HG02943 (cell line): Measurements from ENCODE around the gene BRPF3.

Experiments
- ATAC-seq: cut with Tn5 transposase; IDR thresholded peaks from one replicate; pipeline ENCODE4 v1.9.1; 2021; ENCODE audit warnings: mild to moderate bottlenecking, low read depth, moderate library complexity; ENCODE audit not compliant: unreplicated experiment

BRPF3 gene

GRCh38 chr6:36227379-36228228 lies 31.1 kb downstream of the BRPF3 start:
- ATAC-seq: no peak

GRCh38 chr6:36229223-36229622 lies 32.7 kb downstream of the BRPF3 start:
- ATAC-seq: no peak

GRCh38 chr6:36230371-36230770 lies 33.8 kb downstream of the BRPF3 start:
- no peak for ATAC-seq

GRCh38 chr6:36232172-36232571 lies 35.6 kb downstream of the BRPF3 start:
- ATAC-seq: no peak

- ATAC-seq: no peak
These were observed 38.8 kb downstream of the BRPF3 start for GRCh38 chr6:36235309-36235708.

- no peak for ATAC-seq
These were observed 39.3 kb downstream of the BRPF3 start for GRCh38 chr6:36235862-36236261.

GRCh38 chr6:36239774-36240173 lies 43.2 kb downstream of the BRPF3 start:
- ATAC-seq: no peak

- ATAC-seq: no peak
These were observed 45.2 kb downstream of the BRPF3 start for GRCh38 chr6:36241728-36242127.

GRCh38 chr6:36242161-36242560 lies 45.6 kb downstream of the BRPF3 start:
- no peak for ATAC-seq

- ATAC-seq: no peak
These were observed 46.1 kb downstream of the BRPF3 start for GRCh38 chr6:36242626-36243025.

- ATAC-seq: no peak
These were observed 47.1 kb downstream of the BRPF3 start for GRCh38 chr6:36243562-36244212.

GRCh38 chr6:36244641-36245280 lies 48.2 kb downstream of the BRPF3 start:
- ATAC-seq: no peak

GRCh38 chr6:36245572-36246061 lies 49.1 kb downstream of the BRPF3 start:
- ATAC-seq: no peak

- no peak for ATAC-seq
These were observed 50.1 kb downstream of the BRPF3 start for GRCh38 chr6:36246506-36247268.

- no peak for ATAC-seq
These were observed 51.1 kb downstream of the BRPF3 start for GRCh38 chr6:36247693-36248092.

GRCh38 chr6:36248980-36249379 lies 52.4 kb downstream of the BRPF3 start:
- ATAC-seq: no peak

- no peak for ATAC-seq
These were observed 53.0 kb downstream of the BRPF3 start for GRCh38 chr6:36249536-36249935.

- no peak for ATAC-seq
These were observed 55.5 kb downstream of the BRPF3 start for GRCh38 chr6:36252005-36252404.

- ATAC-seq: no peak
These were observed 67.0 kb downstream of the BRPF3 start for GRCh38 chr6:36263390-36264000.

GRCh38 chr6:36265744-36266143 lies 69.2 kb downstream of the BRPF3 start:
- no peak for ATAC-seq
